GM12874 (cell line): ENCODE results near the gene CYS1.

Source experiments
- CTCF ChIP-seq: IDR thresholded peaks from 2 replicates; pipeline ENCODE4 v1.5.1; 2011; ENCODE audit warnings: low read depth, mild to moderate bottlenecking, control low read depth, low read length, moderate library complexity; ENCODE audit not compliant: insufficient read depth

Gene CYS1

GRCh38 chr2:10035053-10035422, 45.2 kb downstream of the CYS1 start:
- TF ChIP-seq CTCF = no peak

DNA sequence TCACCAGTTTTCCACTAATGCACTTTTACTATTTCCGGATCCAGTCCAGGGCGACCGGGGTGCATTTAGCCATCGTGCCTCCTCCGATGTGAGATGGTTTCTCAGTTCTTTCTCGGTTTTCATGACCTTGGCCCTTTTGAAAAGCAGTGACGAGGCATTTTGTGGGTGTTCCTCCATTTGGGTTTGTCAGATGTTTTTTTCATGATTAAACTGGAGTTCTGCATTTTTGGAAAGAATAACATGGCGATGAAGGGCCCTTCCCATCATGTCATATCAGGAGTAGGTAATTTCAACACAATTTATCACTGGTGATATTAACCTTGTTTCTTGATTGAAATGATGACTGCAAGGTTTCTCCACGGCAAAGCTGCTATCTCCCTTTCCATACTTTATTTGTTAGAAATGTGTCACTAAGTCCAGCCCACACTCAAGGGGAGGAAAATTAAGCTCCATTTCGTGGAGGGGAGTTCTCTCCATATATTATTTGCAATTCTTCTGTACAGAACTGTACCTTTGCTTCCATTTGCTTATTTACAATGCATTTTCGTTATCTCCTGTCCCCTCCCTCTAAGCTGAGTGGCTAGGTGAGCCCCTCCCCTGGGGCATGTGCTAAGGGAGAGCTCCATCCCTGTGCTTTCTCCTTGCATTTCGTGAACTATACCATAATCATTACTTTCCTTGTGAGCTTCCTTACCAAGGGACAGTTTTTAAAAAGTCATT, 45.7 kb downstream of the CYS1 start:
- no peak for TF ChIP-seq CTCF

- no peak for TF ChIP-seq CTCF
These were observed 46.8 kb downstream of the CYS1 start for GRCh38 chr2:10033251-10034006.

DNA sequence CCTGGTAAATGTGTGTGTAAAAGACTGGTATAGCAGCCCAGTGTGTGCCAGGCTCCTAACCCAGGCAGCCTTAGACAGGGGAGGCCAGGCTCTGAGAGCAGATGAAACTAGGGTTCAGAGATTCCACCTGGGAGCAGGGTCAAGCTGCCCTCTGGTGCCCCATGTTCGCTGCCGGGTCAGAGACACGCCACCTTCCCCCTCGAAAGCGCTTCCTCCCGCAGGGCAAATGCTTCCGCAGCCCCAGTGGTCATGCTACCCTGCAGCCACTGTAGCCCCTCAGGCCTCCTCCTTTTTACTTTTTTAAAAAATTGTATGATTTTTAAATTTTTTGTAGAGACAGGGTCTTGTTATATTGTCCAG, 47.5 kb downstream of the CYS1 start:
- TF ChIP-seq CTCF = no peak

DNA sequence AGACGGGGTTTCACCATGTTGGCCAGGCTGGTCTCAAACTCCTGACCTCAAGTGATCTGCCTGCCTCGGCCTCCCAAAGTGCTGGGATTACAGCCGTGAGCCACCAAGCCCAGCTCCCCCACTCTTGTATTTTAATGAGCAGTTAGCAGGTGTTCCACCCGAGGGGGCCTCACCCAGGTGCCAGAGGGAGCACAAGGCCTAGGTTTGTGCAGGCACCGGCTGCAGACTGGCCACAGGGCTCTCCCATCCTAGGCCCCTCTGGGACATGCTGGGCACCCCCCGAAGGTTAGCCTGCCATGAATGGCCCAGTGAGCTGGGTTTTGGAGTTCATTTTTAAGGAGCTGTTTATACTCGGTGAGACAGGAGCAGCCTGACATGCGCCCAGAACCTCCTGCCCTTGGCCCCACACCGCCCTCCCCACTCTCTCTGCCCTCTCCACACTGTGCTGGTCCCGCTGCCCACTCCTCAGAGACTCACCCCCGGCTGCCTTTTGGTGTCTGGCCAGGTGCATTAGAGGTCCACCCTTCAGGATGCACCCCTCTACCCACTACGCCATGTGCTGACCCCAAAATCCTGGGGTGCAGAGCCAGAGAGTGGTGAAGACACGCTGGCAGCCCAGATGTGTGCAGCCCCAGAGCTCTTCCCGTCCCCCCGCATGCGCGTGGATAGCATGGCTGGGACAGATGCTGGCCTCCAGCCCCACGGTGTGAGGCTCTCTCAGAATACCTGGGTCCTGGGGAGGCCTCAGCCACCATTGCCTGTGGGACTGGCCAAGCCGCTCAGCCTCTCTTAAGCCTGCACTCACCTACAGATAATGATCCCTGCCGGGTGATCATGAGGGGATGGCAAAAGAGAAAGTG, 48.1 kb downstream of the CYS1 start:
- no peak for TF ChIP-seq CTCF

GRCh38 chr2:10030311-10030736, 49.9 kb downstream of the CYS1 start:
- TF ChIP-seq CTCF = no peak

DNA sequence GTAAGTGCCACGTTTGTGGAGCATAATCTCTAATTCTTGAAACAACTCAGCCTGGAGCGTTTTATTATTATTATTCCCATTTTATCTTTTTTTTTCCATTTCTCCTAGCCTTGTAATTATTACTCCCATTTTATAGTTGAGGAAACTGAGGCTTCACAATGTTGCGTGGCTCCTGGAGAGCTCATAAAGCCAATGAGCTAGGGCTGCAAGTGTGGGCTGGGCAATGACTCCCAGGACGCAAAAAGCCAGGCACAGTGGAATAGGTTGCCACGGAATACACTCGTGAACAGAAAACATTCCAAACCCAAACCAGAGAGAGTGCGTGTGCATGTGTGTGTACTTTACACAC, 50.4 kb downstream of the CYS1 start:
- no peak for TF ChIP-seq CTCF
